ENCODE data around the gene RADIL.
A peak's percentile ranks its signal among the peaks of the same experiment; 100 is the strongest.

DNA sequence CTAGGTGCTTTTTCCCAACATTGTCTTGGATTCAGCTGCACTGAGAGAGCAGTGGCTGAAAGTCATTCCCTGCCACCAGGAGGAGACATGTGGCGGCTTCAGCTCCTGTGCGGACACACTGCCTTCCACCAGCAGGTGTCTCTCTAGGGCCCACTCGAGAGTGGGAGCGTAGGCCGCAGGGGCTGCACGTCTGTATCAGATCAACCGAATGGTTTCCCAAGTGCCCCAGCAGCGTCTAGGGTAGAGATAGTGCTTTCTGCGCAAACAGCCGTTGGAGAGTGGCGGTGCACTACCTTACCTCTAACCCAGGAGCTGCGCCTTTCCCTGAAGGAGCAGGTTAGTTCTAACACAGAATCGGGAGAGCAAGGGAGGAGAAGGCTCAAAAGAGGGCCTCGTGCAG, 53.3 kb downstream of the RADIL start:
- TF ChIP-seq EZH2 (IDR thresholded peaks at IDR 0.05; ENCODE audit: borderline replicate concordance, insufficient read depth, low read depth, low read length, poor library complexity, severe bottlenecking) (no peak), CTCF (IDR thresholded peaks at IDR 0.05) (peak; percentile 64)
